C4-2B (cell line): Measurements from ENCODE around the gene ZFYVE28.

Experiments used
- H3K27ac ChIP-seq: fragments of 450-650 bp; 2 replicates; pipeline ENCODE4 v1.5.1; 2017
- CTCF ChIP-seq: fragments of 450-650 bp; conservative IDR thresholded peaks from 2 replicates; pipeline ENCODE4 v1.5.1; 2017; ENCODE audit warnings: mild to moderate bottlenecking
- ZFX ChIP-seq: fragments of 450-650 bp; IDR thresholded peaks from 2 replicates; pipeline ENCODE4 v1.6.1; 2017

ZFYVE28 gene

GRCh38 chr4:2251073-2251794 is 167.2 kb downstream of the ZFYVE28 start:
- no peak for TF ChIP-seq ZFX
- no peak for TF ChIP-seq CTCF
- no peak overlapping the region for H3K27ac ChIP-seq

GRCh38 chr4:2250357-2251072 is 167.9 kb downstream of the ZFYVE28 start:
- TF ChIP-seq CTCF (no peak), ZFX (no peak)
- no peak overlapping the region for H3K27ac ChIP-seq

- no peak overlapping the region for H3K27ac ChIP-seq
- TF ChIP-seq CTCF (no peak), ZFX (no peak)
Observed at GRCh38 chr4:2249526-2250356, 168.7 kb downstream of the ZFYVE28 start.

GRCh38 chr4:2248821-2249261 is 169.6 kb downstream of the ZFYVE28 start:
- no peak overlapping the region for H3K27ac ChIP-seq
- no peak for TF ChIP-seq ZFX
- no peak for TF ChIP-seq CTCF

- H3K27ac ChIP-seq, result no peak overlapping the region
- TF ChIP-seq CTCF (no peak), ZFX (no peak)
Observed at GRCh38 chr4:2248044-2248780, 170.2 kb downstream of the ZFYVE28 start.

- no peak for TF ChIP-seq ZFX
- TF ChIP-seq CTCF, result no peak
- no peak overlapping the region for H3K27ac ChIP-seq
Observed at GRCh38 chr4:2247128-2248043, 171.1 kb downstream of the ZFYVE28 start.
